NCI-H2081 treated with DMSO at 0.1 percent for 48 hours (cell line): ENCODE results near the gene NOTCH3.
A peak's percentile ranks its signal among the peaks of the same experiment; 100 is the strongest.

Source experiments
- DNase-seq: peaks from one replicate; lab custom pipeline; 2025; lab: John Stamatoyannopoulos, UW

The NOTCH3 gene

DNA sequence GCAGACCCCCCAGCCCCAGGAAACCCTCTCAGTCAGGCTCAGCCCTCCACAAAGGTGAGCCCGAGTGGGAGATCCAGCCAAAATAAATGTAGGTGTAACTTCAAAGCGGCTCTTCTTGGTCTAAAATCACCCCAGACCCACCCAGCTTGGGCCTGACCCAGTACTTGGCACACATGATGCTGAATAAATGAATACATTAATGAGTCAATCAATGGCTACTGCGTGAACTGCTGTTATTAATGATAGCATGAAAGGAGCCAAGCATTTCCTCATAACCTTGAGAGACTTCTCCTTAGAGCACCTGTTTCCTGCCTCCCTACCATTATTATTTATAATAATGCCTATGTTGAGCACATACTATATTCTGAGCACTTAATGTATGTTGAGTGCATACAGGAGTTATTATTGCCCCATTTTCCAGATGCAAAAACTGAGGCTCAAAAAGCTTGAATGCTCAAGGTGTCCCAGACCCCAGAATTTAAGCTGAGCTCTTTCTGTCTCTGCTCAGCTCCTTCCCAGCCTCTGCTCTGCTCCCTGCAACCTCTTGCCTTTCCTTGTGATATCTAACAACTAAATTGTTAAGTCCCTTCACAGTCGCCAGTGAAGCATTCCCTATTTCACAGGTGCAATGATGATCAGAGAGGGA, 4.3 kb downstream of the NOTCH3 start:
- no peak for DNase-seq

GRCh38 chr19:15195371-15196334, 5.1 kb downstream of the NOTCH3 start:
- no peak for DNase-seq

DNA sequence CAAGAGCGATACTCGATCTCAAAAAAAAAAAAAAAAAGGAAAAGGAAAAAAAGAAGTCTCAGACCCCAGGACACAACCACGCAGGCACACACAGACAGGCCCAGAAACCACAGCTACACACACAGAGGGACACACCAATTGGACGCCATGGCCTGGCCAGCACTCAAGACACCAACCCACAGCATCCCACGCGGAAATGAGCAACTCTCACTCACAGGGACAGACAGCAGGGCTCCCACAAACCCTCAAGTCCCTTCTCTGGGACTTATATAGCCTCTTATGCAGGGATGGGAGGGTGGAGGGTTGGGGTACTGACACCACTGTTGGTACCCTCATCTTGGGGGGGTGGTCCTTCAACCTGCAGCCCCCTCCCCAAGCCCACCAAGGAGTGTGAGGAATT, 5.9 kb downstream of the NOTCH3 start:
- DNase-seq: no peak

DNA sequence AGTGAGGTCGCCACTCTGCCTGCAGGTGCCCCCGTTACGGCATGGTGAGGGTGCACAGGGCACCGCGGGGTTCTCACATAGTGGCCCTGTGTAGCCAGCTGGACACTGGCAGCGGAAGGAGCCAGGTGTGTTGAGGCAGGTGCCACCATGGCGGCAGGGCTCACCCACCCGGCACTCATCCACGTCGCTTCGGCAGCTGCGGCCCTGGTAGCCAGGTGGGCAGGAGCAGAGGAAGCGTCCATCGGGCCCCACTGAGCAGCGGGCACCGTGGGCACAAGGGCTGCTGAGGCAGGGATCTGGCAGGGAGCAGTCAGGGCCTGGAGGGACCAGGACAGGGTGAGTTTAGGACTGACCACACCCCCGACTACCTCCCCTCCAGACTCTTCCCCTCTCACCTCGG, 8.8 kb downstream of the NOTCH3 start:
- no peak for DNase-seq

- no peak for DNase-seq
Observed at GRCh38 chr19:15191514-15191913, 9.3 kb downstream of the NOTCH3 start.

- DNase-seq: no peak
Observed at GRCh38 chr19:15188851-15189250, 11.9 kb downstream of the NOTCH3 start.

DNA sequence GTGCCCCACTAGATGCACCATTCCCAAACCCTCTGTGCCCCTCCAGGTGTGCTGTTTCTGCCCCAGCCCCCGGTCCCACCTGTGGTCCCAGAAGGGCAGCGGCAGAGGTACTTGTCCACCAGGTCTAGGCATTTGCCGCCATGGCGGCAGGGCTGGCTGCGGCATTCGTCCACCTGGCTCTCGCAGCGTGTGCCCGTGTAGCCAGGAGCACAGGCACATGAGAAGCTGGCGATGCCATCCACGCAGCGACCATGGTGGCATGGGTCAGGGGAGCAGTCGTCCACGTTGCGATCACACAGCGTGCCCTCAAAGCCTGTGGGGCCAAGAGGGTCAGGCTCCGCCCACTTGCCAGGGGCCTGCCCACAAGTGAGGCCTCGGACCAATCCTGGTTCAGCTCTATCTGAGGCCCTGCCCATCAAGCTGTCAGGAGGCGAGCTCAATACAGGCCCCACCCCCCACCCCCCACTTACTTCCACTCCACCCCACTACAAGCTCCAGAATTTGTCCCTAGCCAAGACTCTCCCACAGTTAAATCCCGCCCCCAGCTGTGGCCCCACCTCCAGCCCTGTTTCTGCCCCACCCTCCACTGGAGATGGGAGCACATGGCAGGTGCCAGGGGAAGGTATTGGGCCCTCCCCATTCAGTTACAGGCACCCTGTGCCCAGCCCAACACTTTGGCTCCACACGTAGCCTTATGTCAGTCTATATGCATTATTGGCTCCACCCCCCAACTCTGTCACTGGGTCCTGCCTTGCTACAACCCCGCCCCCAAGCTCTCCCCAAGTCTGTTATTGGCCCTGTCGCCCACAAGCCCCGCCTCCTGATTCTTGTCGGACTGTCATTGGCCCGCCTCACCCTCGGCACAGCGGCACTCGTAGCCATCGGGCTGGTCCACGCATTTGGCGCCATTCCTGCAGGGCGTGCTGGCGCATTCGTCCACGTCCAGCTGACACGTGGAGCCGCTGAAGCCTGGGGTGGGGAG, 13.5 kb downstream of the NOTCH3 start:
- no peak for DNase-seq

- DNase-seq: no peak
Observed at GRCh38 chr19:15185188-15185587, 15.6 kb downstream of the NOTCH3 start.

DNA sequence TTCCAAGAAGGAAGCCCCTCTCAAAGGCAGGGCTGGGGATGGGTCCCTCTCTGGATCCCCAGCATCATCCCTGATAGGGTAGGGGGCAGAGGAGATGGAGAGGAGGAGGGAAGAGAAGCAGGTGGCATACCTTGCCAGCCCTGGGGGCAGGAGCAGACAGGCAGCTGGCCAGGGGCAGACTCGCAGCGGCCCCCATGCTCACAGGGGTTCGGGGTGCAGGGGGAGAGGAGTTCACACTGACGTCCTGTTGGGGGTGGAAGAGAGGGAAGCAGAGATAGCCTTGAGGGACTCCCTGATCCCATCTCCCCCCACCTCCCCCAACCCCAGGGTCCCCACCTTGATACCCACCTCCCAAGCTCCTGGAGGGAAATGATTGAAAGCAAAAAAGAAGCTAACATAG, 16.0 kb downstream of the NOTCH3 start:
- no peak for DNase-seq

DNA sequence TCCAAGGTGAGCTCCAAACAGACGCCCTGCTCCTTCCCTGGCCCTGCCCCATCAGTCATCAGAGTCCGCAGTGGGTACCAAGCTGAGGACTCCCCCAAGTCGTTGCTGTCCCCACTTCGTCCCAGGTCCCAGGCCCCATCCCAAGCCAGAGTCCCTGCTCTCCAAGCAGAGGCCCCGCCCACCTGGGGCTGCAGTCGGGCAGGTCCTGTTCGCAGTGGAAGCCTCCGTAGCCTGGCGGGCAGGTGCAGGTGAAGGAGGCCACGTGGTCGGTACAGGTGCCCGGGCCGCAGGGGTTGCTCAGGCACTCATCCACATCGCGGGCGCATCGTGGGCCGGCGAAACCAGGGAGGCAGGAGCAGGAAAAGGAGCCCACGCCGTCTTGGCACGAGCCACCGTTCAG, 19.4 kb downstream of the NOTCH3 start:
- DNase-seq: no peak

- no peak for DNase-seq
Observed at GRCh38 chr19:15180451-15181390, 20.1 kb downstream of the NOTCH3 start.

GRCh38 chr19:15178629-15179308, 22.0 kb downstream of the NOTCH3 start:
- no peak for DNase-seq

GRCh38 chr19:15177269-15178116, 23.3 kb downstream of the NOTCH3 start:
- DNase-seq: peak; percentile 27

- DNase-seq: no peak
Observed at GRCh38 chr19:15175609-15176008, 25.2 kb downstream of the NOTCH3 start.

- no peak for DNase-seq
Observed at GRCh38 chr19:15173746-15174404, 26.9 kb downstream of the NOTCH3 start.

DNA sequence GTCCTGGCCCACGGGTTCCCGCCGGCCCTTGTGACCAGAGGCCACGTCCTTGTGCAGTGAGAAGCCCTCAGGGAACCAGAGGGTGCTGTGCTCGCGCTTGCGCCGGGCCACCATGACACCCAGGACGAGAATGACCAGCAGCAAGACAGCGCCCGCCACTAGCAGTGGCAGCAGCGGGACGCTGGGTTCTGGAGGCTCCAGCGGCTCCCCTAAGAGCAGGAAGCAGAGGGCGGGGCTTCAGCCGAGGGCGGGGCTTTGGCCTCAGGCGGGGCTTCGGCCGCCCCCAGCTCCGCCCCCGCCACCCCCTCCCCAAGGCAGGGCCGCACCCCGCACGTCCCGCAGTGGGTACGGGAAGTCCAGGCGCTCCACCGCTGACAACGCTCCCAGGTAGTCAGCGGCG, 30.4 kb downstream of the NOTCH3 start:
- DNase-seq: no peak

DNA sequence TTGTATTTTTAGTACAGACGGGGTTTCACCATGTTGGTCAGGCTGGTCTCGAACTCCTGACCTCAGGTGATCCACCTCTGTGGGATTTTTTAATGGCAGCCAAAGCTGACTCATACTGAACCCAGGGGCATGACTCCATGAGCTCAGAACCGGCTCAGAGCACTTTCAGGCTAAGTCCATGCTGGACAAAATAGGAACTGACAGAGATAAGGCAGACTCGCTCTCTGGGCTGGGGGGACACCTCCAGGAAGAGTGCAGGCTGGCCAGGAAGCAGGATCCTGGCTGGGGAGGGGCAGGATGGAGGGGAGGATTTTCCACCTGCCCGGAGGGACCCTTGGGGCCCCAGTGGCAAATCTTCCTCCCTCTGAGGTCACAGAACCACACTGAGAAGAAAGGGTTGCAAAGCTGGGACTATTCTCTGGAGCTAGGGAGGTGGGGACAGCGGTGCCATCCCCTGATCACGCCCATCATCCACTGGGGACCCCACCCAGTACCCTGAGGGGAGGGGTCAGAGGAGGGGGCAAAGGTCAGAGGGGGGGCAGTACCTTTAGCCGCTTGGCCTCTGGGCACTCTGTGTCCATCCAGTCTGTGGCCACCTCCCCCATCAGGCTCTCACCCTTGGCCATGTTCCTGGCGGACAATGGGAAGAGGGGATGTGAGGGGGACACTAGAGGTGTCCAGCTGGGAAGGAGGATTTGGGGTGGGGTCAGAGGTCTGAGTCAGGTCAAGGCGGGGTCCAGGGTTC, 31.1 kb downstream of the NOTCH3 start:
- no peak for DNase-seq

DNA sequence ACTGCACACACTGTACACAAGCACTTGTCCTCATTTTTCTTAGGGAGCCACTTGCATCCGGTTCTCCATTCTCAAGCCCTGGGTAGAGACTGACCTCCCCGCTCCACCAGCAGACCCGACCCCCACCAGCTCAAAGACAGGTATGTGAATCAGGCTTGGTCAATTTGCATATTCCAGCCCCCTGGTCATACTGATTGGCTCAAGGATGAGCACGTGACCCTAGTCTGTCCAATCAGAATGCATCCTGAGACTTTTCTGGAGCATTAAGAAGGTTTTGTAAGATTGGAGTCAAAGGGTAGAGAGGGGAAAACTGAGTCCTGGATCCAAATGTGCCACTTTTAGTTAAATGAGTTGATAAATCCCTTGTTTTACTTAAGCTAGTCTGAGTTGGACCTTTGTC, 34.1 kb downstream of the NOTCH3 start:
- DNase-seq: no peak
